HG02610 (cell line): ENCODE measurements around the gene RNU1-2.
"Not testable (repeated sequence)": the region's sequence is repeated elsewhere in the genome, so short reads cannot be mapped to it uniquely, and the experiment has no call there.

Experiments used
- ATAC-seq: cut with Tn5 transposase; IDR thresholded peaks from one replicate; pipeline ENCODE4 v1.9.1; 2021; ENCODE audit warnings: mild to moderate bottlenecking, moderate library complexity; ENCODE audit not compliant: unreplicated experiment

Gene RNU1-2

DNA sequence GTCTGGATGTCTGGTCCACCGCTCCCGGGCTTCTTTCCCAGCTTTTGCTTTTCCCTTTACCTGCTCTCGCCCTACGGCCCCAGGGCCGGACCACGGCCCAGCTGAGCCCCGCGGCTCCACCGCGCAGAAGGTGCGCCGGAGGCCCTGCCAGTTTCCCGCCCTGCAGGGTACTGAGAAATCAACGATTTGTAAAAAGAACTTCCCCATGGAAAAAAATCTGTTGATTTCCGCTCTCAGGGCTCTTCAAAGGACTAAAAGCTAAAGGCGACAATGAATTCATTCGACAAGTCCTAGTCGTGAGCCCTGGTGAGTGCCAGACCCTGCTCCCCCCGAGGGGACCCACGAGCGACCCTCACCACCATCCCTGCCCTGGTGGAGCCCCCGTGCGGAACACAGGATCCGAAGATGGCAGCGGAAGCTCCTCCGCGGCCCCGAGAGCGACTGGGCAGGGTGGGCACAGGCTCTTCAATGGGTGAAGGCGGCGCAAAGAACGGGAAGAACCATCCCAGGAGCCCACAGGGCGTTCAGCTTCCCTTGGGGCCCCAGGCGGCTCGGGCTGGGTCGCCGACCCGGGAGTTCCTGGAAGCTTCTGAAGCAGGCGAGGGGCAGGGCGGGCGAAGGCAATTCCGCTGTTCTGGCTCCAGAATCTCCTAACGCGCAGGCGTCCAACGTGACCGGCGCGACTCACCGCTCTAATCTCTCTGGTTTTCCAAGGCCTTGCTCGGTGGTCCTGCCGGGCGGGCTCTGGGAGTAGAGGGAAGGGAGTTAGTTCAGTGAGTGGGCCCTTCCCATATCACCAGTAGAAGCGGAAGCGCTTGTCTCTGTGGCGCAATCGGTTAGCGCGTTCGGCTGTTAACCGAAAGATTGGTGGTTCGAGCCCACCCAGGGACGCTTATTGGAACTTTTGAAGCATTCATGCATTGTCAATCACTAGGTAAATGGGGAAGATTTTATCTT lies 6.6 kb upstream of the RNU1-2 start:
- no peak for ATAC-seq

DNA sequence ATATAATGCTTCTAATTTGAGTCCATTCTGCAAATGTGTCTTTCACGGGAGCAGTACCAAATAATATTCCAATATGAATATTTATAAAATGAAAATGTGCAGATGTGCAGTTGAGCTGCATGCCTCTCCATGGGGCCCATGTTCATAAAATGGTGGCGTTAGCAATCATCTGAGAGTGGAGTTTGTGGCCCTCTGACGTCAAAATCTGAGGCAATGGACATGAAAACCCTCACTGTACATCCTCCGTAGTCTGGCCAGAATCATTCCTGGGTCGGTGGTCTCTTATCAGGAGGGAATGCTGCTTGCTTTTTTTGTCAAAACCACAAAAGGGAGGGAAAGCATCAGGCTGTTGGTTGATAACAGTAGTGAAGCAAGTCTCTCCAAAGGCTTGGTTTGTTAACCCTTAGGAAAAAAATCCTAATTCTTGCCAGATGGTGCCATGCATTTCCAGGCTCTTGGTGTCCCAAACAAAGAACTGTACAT lies 5.2 kb upstream of the RNU1-2 start:
- ATAC-seq, result not testable (repeated sequence)

DNA sequence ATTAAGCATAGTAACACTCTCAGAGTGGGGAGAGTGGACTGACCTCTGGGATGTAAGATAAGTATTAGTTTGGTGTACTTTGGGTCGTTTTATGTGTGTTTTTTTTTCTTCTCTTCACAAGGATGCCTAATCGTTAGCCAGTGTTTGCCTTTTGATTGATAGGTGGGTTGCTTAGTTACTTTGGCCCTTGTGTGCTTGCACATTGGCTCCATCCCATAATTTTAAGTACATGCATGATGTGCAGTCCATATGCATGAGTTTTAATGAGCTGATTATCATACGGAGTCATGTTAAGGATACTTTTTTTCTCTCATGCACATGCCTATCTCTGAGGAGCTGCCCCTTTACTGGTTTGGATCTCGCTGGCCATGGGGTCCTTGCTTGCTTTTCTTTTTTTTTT lies 4.7 kb upstream of the RNU1-2 start:
- ATAC-seq, result not testable (repeated sequence)

DNA sequence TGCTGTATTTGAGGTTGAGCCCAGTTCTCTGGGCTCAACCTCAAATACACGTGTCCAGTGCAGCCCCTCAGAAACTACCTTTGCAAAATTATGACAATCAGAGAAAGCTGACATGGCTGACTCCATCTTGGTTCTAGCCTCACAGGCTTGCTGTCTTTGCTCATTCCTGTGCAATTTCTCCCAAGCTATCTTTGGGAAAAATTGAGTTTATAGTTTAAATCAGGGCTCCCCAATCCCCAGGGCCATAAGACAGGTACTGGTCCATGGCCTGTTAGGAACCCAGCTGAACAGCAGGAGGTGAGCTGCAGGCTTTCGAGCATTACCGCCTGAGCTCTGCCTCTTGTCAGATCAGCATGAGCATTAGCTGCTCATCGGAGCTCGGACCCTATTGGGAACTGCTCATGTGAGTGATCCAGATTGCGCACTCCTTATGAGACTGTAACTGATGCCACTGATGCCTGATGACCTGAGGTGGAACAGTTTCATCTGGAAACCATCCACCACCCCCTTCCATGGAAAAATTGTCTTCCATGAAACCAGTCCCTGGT lies 2.7 kb upstream of the RNU1-2 start:
- not testable (repeated sequence) for ATAC-seq

DNA sequence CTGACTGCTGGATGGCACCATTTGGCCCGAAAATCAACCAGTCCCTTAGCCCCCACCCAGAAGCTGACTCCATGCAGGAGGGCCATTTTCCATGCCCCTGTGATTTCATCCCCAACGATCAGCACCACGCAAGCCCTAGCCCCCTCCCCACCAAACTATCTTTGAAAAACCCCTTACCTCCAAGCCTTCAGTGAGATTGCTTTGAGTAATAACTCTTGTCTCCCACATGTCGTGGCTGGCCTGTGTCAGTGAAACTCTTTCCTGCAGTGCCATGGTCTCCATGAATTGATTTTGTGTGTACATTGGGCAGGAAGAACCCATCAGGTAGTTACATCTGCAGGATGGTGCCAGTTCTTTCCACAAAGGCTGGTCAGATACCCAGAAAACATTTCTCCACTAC lies 2.0 kb upstream of the RNU1-2 start:
- ATAC-seq, result not testable (repeated sequence)

DNA sequence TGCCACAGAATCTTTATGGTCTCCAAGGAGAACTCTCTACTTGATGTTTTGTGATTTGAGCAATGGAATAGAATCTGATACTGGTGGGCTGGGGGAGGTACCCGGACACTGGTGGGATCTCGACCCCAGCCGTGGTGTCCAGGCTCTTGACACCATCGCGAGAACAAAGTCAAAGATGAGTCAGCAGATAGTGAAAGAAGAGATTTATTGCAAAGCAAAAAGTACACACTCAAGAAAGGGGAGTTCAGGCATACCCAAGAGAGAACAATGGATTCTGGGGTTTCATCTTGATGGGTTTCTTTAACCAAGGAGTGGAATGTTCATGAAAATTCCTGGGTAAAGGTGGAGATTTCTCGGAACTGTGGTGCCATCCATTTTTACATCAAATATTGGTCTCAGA lies 1.4 kb upstream of the RNU1-2 start:
- ATAC-seq, result not testable (repeated sequence)

DNA sequence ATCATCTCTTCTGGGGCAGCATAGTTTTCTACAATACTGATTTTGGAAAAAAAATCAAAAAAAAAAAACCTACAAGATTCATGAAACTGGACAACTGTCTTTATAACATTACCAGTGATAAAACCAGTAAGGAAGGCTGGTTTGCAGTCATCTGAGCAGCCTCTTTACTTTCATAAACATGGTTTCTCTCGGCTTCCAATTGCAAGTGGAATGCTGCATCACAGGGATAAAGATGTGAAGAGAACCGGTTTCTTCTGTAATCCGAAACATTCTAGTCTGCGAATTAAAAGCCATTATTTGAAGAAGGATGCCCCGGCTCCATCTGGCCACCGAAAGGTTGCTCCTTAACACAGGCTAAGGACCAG lies 565 bp upstream of the RNU1-2 start:
- ATAC-seq, result not testable (repeated sequence)

DNA sequence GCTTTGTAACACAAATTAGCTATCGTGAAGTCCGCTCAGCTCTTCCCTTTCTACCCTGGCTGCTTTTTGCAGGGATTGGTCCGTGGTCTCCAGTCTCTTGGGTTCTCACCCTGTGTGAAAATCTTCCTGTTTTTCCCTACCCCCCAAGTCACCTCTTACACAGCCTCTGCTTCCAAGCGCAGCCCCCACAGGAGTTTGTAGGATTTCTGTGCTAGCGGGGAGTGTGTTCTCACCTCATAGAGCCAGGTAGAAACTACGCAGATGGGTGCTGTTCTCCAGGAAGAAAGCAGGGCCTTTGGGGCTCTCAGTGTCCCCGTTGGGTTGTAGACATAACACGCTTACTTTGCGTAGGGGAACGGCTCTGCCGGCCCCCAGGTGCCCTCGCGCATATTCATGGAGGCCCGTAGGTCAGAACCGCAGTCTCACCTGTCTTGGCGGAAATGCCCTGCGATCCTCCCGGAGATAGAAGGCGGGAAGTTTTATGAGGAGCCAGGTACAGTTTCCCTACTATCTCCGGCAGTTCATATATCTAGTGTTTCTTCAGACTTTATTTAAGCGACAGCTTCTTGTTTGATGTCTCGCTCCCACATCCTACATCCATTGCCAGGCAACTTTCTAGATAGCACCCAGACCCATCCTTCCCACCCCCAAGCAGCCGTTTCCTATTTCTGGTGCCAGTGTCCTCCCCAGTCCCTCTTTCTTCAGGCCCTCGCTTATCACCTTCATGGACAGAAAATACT lies 706 bp downstream of the RNU1-2 start:
- ATAC-seq, result peak; percentile 2

DNA sequence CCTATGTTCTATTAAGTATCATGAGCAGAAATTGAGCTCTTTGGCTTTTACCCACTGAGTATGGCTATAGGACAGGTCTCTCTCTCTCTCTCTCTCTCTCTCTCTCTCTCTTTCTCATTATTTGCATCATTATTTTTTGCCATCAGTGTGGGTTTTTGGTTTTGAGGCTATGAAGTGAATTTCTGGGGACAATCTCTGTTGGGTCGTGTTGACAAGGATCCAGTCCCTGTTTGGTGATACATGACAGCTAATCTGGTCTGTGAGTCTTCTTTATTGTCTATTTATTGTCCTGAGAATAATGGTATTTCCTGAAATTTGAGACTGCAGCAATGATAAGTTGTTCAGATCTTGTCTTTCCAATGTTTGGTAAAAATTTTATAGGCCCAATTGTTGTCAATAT lies 1.9 kb downstream of the RNU1-2 start:
- ATAC-seq, result not testable (repeated sequence)

DNA sequence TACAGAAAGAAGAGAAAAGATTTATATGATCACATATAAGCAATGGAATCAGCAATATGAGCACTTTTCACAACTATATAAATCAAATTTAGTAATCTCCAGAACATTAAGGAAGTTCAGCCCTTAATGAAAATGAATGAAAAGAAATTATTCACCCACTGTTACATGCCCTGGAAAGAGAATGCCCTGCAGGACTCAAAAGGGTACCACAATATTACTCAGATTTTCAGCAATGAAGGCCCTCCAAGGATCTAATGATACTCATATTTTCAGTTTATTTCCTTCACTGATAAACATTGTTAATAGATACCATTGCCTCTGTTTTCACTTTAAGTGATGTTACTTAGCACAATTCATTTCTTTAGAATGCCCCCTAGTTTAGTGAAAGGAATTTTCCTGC lies 2.5 kb downstream of the RNU1-2 start:
- not testable (repeated sequence) for ATAC-seq

DNA sequence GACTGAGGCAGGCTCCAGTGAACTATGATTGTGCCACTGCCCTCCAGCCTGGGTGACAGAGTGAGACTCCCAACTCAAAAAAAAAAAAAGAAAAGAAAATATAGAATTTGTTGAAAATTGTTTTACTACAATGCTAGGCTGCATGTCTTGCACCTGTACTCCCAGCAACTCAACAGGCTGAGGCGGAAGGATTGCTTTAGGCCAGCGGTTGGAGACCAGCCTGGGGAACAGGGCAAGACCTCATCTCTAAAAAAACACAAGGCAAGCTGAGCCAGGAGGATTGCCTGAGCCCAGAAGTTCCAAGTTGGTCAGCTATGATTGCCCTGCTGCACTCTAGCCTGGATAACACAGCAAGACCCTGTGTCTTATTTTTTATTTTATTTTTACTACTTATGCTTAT lies 3.2 kb downstream of the RNU1-2 start:
- not testable (repeated sequence) for ATAC-seq

DNA sequence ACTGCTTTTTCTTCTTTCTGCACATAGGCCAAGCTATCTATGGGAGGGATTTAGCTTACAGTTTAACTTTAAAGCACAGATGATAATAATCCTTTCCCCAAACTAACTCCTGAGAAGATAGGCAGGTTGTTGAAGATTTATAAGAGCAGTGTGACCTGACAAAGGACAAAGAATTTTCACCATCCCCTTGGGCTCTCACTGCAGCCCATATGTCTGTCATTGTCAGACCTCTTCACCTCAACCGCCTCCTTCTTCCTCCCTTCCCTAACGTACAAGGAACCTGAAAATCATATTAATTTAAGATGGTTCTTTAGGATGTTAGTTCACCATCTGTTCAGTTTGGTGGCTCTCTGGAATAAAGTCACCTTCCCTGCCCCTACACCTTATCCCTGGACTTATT lies 5.0 kb downstream of the RNU1-2 start:
- no peak for ATAC-seq

DNA sequence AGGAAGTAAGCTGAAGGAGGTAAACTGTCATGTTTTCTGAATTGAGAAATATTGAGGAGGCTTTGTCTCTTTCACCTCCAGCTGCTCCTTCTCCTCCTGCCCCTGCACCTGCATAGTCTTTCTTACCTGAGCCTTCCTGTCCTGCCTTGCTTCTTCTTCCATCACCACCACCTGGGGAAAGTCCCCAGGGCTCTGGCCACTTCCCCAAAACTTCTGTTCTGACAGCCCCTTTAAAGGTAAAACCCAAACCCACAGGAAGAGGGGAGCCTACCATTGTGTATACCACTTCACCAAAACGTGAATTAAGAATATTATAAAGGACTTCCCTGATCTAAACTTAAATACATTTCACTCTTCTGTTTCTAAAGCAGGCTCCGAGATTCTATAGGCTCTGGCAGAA lies 5.6 kb downstream of the RNU1-2 start:
- ATAC-seq, result not testable (repeated sequence)

DNA sequence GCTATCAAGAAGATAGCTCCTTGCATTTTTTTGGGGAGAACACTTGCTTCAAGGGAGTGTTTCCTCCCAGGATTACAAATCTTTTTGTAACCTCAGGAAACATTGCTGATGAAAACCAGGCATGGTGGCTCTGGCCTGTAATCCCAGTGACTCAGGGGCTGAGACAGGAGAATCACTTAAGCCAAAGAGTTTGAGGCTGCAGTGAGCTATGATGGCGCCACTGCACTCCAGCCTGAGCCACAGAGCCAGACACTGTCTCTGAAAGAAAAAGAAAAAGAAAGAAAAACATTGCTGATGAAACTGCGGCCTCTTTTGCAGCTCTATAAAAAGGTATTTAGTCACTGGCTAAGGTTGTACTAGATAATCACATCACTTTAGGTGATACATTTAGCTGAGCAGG lies 7.3 kb downstream of the RNU1-2 start:
- ATAC-seq, result no peak

DNA sequence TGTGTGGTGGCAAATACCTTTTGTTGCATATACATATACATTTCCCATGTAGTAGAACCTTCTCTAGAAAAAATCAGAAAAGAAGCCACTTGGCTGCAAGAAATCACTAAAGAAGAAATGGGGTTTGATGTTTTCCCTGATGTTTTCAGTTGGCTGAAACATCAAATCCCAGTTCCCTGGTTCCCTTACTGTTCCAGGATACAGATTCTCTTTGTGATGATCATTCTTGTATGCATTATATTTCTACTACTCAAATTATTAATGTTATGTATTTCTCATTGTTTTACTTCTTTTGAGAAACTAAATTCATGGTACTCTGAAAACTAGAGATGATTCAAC lies 7.6 kb downstream of the RNU1-2 start:
- ATAC-seq, result no peak

DNA sequence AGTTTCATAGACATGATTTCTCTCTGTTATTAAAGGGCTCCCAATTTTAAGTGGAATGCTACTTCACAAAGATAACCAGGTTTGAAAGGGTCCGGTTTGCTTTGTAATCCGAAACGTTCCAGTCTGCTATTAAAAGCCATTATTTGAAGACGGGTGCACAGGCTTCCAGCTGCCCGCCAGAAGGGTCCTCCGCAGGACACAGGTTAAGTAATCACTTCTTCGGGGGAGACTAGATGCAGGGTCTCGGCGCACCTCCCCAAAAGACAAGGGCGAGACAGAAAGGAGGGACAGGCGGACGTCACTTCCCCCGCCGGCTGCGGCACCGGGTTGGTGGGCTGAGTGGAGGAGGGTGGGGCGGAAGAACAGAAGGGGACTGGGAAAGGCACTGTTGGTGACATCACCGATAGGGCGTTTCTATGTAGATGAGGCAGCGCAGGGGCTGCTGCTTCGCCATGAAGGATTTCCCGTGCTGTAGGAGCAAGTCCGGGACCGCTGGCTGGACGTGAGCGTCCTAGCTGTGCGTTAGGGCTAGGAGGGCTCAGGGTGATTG lies 8.9 kb downstream of the RNU1-2 start:
- ATAC-seq, result peak; percentile 88

DNA sequence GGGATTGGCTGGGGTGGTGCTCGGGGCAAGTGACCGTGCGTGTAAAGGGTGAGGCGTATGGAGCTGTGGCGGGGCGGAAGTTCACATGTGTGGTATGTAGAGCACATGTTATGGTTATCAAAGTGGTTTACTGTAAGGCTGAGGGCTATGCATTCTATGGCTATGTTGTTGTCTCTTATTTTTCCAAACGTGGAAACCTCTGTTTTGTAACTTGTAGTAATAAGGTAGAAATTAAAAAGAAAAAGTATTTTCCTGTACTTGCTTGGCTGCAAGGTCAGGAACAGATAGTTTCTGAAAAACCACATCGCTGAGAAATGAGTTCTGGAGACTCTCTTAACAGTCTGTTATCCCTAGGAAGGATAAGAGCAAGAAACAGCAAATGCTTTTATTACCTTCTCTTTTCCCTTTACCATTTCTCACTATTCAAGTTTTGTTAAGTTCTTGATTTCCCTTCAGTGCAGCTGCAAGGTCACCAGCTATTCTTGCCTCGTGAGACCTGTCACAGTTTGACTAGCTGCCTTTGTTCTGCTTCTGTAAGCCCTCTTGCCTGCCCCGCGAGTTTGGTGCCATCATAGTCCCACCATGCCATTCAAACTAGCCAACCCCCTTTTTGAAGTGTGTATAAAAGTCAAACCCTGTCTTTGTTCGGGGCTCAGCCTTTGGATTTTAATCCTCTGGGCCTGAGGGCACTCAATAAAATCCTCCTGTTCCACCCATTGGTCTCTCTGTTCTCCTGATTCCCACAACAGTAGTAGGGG lies 9.5 kb downstream of the RNU1-2 start:
- ATAC-seq, result peak; percentile 66

DNA sequence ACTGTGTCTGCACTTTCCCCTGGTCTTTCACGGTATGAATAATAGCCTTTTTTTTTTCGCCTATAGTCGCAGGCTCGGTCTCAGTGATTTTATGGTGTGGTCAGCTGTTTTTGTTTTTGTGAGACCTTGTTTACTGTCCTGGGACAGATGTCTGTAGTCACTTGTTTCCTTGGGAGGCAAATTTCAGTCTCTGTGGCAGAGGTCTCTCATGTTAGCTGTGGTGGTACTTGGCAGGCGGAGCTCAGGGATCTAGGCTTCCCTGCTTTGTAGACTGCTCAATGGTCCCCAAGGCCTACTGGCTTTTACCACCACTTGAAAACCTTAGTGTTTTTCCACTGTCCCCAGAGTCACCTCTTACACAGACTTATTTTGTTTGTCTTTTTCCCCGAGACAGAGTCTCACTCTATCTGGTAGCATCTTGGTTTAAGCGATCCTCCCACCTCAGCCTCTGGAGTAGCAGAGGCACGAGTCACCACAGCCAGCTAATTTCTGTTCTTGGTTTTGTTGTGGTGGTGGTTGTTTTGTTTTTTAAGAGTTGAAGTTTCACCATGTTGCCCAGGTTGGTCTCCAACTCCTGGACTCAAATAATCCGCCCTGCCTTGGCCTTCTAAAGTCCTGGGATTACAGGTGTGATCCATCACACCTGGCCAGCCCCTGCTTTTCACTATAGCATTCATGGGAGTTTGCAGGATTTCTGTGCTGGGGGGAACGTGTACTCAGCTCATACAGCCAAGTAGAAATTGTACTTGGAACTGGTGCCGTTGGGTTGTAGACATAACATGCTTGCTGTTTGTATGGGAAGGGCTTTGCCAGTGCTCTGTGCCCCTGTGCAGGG lies 10.3 kb downstream of the RNU1-2 start:
- no peak for ATAC-seq

DNA sequence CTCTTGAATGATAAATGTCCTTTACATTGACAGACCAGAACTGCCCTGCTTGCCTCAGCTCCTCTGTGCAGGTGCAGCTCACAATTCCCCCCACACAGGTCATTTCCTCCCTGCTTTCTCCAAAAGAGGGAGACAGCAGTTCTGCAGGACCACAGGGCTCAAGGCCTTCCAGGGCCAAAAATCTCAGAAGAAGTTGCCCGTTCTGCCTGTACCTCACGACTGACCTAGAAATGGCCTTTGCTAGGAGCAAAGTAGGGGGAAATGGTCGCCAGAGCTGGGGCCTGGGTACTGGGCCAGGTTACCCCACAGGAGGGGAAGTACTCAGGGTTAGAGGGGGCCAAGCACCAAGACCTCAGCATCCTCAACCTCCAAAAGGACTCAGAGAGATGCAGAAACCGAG lies 11.1 kb downstream of the RNU1-2 start:
- no peak for ATAC-seq
